C1 segment of cervical spinal cord (tissue), 14 donors: Measurements from ENCODE around the gene P2RY2.
"Not testable (repeated sequence)": the region's sequence is repeated elsewhere in the genome, so short reads cannot be mapped to it uniquely, and the experiment has no call there.

ENCODE experiments used
- DNase-seq, 14 donors: peaks; one replicate each; lab custom pipeline; 2025; lab: John Stamatoyannopoulos, UW

The P2RY2 gene

DNA sequence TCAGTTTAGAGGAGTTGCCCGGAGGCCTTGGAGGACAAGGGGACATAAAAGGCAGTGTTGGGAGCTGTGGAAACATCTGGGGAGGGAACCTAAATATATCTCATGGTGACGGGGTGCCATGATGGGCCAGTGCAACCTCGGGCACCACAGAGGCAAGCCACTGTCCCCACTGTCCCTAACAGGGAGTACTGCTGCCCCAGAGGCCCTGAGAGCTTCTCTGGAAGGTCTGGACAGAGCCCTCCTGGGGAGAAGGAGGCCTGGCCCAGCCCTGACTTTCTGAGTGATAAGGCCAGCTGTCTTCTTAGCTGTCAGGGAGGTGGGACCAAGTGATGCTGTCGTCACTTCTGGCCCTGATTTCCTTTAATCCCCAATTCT lies 48.6 kb downstream of the P2RY2 start:
- no peak for DNase-seq

DNA sequence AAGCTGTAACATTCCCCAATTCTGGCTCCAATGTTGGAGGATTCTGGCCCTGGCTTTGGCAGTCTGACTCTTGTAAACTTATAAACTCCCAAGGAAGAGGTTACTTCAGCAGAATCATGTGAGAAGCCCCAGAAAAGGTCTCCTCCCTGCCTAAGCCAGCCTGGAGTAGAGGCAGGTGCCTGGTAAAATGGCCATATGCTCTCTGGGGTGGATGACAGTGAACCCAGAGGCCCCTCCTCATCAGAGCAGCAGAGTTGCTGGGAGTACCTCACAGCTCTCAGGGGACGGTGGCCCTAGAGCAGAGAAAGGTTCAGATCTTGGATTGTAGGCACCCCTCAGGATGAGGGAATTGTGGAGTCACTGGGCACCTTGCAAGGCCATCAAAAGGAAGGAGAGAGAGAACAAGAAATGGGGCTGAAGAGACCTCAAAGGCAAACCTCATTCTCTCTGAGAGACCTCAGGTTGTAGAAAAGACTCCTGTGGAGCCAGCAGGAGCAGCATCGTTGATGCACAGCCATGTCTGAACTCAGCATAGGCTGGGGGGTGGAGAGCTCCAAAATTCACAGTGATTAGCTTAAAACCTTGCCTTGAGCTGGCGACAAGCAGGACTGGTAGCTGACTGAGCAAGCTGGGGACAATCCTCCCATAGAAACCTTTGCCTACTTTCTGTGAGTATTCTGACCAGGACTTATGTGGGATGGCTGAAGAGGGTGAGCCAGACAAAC lies 49.2 kb downstream of the P2RY2 start:
- DNase-seq: no peak

DNA sequence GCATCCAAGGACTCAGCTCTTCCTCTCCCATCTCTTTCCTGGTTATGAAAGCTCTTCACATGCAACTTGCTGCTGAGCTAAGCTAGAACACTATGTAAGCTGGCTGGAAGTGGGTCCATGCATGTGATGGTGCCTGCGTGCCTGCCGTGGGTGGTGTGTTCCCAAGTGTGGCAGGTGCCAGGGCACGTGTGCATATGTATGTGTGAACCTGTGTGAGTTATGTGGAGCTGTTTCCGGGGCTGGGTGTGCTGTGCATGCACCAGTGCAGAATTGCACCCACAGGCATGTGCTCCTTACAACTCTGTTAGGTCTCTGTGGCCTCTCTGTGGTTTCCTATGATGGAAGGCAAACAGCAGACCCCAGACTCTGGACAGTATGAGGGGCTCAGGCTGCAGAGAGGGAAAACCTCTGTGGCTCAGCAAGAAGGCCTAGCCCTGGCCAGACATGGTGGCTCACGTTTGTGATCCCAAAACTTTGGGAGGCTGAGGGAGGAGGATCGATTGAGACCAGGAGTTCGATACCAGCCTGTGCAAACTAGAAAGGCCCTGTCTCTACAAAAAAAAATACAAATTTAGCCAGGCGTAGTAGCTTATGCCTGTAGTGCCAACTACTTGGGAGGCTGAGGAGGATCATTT lies 49.9 kb downstream of the P2RY2 start:
- no peak for DNase-seq

DNA sequence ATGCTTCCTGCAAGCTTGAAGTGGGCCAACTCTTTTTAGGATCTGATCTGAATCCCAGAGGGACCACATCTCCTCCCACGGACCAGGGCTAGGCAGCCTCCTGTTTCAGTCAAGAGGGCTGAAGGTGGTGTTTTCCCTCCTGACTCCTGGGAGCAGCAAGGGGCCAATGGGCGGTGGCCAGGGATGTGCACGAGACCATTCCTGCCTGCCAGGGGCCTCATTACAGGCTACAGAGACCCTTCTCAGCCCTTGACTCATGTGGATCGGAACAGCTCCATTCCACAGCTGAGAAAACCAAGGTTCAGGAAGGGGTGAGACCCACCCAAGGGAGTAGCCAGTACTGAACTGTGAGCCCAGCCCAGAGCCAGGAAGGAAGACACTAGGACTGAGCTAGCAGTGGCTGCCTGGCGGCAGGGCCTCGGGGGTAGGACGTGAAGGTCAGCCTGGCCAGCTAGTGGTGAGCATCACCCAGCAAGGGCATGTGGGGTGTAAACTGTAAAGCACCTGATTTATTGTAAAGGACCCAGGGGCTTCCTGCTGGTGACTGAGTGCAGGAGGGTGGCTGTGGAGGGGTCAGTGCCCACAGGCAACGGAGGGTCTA lies 50.7 kb downstream of the P2RY2 start:
- no peak for DNase-seq

DNA sequence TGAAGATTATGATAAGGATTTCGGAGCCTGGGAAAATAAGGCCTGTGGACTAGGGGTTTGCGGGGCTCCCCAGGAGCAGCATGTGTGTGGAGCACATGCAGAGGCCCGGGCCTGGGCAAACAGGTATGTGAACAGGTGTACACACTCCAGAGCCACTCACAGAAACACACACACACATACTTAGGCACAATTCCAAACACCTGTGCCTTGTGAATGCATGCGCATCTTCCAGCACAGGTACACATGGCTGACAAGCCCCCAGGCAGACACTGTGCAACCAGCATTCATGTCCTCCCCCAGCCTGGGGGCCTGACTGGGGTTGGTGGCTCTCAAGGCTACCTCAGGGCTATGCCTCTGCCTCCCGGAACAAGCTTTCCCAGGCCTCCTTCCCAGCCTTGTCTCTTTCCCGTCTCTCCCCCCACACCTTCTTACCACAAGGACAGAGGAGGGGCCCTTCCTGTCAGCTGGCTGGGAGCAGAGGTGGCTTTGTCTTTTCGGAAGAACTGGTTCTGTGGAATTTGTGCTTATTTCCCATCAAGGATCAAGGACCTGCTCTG lies 51.5 kb downstream of the P2RY2 start:
- no peak for DNase-seq

DNA sequence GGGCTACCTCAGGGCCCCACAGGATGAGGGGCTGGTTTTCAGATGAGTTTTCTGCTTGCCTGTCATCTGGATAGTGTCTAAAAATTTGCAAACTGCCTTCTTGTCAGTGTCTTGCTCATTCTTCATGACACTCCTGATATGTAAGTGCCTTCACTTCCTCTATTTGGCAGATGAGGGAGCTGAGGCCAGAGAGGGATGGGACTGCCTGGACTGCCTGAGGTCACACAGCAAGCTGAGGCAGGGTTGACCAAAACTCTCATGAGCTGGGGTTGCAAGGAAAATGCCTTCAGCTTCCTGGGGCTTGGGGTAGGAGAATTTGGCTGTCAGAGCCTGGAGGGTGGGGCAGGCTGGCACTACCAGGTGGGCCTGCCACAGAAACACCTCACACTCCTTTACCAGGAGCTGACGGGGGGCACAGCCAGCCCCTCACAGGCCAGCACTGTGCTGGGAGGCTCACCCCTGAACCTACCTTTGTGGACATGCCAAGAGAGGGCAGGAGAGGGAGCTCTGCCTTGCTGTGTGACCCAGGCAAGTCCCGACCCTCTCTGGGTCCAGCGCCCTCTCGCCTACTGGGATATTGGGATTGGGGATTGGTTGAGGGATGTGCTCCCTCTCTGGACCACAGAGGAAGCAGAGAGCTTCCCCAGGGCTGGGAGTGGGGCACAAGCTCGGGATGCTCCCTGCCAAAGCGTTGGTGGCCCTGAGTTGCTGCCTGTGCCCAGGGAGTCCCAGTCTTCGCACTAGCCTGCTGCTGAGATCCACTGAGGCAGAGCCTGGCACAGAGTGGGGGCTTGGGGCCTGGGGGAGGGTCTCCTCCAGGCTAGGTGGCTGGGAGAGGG lies 52.2 kb downstream of the P2RY2 start:
- DNase-seq: no peak

DNA sequence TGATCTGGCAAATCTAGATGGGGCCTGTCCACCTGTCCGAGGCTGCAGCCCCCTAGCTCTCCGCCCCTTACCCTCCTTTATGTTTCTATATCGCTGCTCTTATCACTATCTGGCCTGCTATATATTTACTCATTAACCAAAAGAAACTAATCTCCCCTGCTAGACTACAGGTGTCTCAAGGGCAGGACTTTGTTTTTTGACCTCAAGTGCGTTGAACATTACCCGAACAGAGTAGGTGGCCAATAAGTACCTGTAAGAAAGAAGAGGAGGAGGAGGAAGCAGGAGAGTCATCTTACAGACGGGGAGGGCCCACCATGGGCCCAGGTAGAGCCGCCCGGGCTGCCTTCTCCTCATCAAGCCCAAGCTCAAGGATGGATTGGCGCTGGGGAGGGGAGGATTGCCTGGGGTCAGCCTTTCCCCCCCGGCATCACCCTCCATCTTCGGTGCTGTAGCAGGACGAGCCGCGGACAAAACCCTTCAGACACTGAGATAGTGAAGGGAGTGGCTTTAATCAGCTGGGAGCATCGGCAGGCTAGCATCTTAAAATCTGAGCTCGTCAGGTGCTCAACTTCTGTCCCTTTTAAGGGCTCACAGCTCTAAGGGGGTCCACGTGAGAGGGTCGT lies 52.9 kb downstream of the P2RY2 start:
- DNase-seq: no peak

DNA sequence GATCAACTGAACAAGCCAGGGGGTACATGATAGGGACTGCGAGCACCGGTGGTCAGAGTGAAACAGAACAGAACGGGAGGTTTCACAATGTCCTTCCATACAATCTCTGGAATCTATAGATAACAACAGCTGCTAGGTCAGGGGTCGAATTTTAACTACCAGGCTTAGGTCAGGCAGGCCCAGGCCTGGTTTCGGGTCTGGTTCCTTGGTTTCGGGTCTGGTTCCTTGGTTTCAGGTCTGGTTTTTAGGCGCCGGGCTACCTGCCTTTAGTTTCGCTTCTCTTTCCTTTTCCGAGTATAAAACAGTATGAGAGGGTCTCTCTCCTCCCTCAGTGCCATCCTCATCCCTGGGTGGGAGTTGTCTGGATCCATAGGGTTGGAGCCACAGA lies 53.4 kb downstream of the P2RY2 start:
- not testable (repeated sequence) for DNase-seq

DNA sequence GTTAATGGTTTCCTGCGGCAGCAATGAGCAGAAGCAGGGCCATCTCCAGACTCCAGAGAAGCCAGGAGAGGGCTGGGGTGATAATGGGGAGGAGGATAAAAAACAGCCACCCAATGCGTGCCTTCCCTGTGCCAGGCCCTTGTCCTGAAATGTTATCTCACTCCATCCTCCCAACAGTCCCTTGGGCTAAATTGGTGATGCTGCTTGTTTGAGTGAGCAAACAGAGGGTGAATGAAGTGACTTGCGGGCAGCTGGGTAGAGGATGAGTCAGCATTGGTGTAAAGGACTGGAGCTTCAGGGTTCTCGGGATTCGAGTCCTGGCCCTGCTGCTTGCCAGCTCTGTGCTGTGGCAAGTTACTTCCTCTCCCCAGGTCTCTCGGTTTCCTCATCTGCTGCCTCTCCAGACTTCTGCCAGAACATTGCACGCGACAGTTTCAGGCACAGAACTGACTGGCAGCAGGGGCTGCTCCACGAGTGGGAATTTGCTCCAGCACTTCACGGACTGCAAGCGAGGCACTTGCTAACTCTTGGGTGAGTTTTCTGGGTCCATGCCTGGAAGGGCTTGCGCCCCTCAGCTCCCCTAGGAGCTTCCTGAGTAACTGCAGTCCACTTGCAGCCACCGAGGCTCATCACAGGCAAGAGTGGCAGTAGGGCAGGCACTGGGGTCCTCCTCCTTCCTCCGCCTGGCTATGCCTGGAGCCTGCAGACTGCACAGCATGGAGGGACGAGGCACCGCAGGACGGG lies 54.0 kb downstream of the P2RY2 start, which contains the start of gene P2RY6:
P2RY6 (plus strand) TSS at position 403 of the 744 bp plus-strand sequence. CDS start 24,181 bp downstream, outside the sequence.
- peak in 3 of 14 donors; percentile 17 to 47 (median 21) for DNase-seq

DNA sequence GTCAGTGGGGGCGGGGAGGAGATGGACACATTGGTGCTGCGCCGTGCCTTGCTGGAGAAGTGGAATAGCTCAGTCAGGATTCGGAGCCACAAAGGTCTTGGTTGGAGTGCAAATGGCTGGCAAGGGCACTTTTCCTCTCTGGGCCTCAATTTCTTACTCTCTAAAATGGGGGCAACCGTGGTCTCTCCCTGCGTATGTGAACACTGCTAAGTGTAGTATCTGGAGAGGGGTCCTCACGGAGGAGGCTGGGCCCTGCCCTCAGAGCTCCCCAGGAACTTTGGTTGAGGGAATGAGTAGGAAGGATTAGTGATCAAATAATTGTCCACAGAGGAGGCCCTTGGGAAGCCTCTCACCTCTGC lies 54.6 kb downstream of the P2RY2 start:
- DNase-seq: no peak

DNA sequence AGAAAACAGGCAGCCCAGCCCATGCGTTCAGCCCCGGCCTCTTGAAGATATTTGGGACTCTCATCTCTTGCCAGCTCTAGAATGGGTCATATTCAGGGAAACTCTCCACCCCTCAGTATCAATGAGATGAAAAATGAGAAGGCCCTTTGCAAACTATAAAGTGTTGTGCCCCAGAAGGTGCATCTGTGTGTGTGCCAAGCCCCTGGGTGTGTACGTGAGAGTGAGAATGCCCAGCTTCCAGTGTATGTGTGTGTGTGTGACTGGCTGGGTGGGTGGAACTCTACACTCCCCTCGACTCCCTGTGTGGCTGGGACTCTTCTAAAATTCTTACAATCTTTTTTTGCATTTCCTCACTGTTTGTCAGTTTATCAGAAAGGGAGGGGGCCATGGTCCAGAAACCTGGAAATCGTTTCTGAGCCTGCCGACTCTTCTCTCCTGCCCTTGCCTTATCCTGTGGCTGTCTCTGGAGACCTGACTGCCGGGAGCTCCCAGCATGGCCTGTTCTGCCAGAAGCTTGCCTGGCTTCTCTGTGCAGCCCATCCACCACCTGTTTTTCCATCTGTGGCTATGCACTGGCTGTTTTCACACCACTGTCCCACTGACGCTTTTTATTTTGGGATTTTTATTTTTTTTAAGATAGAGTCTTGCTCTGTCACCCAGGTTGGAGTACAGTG lies 55.3 kb downstream of the P2RY2 start:
- no peak for DNase-seq

DNA sequence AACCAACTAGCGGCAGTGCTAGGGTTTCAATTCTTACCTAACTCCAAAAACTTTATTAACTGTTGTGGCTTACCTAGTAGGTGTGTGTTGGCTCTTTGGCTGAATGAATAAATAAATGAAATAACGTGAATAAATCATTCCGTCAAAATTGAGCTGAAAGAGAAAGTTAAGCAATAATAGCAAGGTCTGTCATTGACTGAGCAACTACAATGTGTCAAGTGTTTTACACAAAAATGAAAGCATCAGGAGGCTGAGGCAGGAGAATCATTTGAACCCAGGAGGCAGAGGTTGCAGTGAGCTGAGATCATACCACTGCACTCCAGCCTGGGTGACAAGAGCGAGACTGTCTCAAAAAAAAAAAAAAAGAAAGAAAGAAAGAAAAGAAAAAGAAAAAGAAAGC lies 56.1 kb downstream of the P2RY2 start:
- DNase-seq: not testable (repeated sequence)

DNA sequence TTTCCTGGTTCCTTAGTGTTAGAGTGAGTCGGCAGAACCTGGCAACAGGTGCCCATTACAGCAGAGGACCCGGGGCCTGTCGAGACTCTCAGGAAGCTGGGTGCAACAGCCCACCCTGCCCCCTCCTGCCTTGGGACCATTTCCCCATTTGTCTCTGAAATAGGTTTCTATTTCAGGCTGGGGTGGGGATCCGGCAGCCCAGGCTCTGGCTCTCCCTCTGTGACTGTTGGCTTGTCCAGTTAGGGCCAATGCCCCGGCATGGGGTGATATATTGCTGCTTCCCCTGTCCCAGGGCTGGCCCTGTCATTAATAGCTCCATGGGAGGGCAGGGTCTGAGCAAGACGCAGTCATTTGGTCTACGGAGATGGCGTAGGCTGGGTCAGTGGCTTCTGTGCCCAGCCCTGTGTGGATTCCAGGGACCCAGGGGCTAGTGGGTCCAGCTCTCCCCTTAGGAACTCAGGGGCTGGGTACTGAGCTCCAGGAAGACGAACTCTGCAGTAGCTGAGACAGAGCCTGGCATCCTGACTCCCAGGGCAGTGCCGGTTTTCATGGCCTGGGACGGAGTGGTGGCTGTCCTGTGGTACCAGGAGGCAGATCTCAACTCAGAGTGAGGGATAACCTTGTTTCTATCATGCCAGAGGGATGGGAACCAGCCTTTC lies 56.8 kb downstream of the P2RY2 start:
- DNase-seq: peak in 4 of 14 donors; percentile 18 to 22 (median 20)

DNA sequence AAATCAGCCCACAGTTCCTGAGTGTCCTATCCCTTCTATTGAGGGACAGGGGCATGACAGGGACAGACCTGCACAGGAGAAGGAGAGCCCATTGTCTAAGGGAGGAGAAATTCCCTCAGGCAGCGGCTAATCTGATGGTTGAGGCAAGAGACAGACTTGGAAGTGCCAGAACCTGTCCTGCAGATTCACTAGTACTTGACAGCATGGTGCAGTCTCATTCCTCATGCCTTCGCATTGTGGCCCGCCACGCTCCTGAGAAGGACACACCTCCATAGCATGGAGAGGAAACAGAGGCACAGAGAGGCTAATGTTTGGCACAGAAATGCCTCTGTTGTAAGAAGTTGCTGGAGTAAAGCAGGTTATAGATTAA lies 57.3 kb downstream of the P2RY2 start:
- no peak for DNase-seq

DNA sequence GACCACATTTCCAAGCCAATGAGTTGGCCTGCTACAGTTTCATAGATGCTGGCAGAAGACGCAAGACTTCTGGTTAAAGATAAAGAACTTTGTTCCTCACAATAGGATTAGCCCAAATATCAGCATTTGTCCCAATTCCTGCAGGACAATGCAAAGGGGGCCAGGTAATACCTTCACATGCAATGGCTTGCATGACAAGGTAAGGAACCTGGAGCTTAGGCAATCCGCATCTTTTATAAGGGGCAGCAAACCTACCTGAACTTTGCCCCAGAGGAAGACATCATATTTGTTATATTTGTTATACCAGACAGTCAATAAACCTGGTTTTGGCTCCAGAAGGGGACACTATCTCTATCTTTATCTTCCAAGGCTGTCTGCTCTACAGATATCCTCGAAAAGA lies 59.4 kb downstream of the P2RY2 start:
- DNase-seq: no peak

DNA sequence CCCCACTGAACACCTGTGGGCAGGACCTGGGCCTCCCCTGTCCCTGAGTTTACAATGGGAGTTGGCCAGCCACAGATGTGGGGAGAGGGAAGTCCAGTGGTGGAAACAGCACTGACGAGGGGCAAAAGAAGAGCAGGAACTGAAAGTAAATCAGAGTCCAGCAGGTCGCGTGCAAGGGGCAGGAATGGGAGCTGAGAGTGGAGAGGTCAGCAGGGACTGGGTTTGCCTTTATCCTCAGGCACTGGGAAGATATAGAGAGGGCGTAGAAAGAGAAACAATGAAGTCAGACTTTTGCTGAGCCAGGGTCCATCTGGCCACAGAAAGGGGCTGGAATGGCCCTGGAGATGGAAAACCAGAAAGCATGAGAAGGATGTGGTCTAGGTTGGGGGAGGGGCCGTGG lies 62.5 kb downstream of the P2RY2 start:
- DNase-seq: peak in 3 of 14 donors; percentile 7 to 33 (median 20)

DNA sequence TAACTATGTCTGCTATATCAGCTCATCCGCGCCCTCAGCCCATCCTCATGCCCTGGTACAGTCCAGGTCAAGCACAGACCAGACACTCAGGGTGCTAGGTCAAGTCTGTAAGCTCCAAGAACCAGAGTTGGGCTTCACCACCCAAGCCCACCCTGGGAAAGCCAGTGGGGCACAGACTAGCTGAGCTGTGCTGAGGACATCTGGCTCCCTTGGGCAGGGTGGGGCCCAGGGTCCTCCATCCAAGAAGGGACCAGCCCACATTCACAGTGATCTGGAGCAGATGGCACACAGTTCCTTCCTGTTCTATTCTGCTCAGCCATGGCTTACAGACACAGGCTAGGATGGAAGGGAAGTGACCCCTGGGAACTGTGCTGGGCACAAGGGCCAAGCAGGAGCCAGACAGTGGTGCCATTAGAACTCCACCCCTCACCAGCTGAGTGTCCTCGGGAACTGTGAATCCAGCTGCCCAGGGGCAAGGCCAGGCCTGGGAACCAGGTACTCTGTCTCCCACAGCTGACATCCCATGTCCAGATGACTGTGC lies 63.2 kb downstream of the P2RY2 start:
- DNase-seq: no peak

DNA sequence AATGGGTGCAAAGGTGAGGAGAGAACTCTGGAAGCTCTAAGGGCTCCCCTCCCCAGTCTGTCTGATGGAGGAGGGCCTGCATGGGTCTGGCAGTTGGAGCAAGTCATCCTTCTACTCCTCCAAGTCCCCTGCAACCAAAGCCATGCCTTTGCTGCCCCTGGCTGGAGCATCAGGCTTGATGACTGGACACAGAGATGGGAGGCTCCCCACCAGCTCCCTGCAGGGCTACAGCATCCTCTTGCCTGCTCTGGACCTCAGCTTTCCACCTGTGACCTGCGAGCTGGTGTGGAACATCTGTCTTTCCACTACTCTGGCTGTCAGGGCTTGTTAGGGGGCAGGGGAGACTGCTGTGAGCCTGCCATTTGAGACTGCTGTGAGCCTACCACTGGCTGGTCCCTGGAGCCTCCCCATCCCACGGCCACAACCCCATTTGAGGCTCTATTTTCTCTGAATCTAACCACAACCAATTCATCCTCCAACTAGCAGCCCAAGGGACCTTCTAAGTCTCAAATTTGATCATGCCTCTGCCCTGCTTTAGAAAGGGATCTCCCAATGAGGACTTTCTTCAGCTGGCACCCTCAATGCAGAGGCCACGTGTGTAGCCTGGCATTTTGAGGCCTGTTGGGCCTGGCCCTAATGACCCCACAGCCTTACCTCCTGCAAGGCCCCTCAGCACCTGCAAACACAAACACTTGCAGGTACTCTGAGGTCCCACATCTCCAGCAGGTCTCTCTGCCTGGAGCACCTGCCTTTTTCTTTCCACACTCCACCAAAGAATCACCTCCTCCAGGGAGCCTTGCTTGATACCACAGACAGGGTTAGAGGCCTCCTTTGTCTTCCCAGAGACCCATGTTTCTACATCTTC lies 63.9 kb downstream of the P2RY2 start:
- DNase-seq: no peak
